Measurements from ENCODE around the gene C8G.

Gene C8G

GRCh38 chr9:136955202-136955942, 10.3 kb downstream of the C8G start:
- no peak for FAIRE-seq

DNA sequence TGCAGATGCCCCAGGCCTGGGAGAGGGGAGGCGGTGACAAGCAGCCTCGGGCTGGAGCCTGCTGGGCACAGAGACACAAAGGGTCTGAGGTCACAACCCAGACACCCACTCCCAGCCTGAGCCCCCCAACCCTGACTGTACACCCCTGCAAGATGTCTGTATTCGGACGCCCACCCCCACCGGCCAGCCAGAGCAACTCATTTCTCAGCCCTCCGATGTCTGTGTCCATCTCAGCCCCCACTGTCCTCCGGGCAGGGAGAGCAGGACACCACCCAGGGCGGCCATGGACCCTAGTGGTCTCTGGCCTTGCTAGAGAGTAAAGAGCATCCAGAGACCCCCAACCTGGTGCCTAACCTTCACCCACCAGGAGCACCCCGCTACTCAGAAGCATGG, 10.9 kb downstream of the C8G start:
- FAIRE-seq: no peak

DNA sequence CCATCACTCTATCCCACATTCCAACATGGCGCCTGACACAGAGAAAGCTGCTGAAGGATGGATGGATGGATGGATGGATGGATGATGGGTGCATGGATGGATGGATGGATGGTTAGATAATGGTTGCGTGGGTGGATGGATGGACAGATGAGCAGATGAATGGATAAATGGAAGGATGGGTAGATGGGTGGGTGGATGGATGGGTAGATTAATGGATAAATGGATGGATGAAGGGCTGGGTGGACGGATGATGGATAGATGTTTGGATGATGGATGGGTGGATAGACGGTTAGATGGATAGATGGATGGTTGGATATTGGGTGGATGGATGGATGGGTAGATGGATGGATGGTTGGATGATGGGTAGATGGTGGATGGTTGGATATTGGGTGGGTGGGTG, 11.6 kb downstream of the C8G start:
- FAIRE-seq: no peak

- FAIRE-seq: no peak
These were observed 12.4 kb downstream of the C8G start for GRCh38 chr9:136957461-136957860.

DNA sequence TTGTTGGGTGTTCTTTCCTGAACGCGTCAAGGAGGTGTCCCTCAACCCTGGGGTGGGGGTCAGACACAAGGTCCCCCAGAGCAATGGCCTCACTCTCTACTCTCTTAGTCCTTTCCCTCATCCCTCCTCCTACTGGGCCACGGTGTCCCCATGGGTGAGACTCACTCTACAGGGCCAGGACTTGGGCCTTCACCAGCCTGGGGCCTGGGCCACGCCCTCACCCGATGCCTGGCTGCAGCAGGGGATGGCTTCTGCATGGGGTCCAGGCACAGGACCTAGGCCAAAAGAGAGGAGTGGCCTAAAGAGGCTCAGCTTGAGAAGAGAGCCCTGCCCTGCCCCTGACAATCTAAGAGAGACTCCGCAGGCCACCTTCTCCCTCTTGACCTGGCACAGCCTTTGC, 12.9 kb downstream of the C8G start:
- no peak for FAIRE-seq

GRCh38 chr9:136958473-136958872, 13.4 kb downstream of the C8G start:
- FAIRE-seq: no peak

GRCh38 chr9:136958898-136959850, 14.1 kb downstream of the C8G start:
- no peak for FAIRE-seq

DNA sequence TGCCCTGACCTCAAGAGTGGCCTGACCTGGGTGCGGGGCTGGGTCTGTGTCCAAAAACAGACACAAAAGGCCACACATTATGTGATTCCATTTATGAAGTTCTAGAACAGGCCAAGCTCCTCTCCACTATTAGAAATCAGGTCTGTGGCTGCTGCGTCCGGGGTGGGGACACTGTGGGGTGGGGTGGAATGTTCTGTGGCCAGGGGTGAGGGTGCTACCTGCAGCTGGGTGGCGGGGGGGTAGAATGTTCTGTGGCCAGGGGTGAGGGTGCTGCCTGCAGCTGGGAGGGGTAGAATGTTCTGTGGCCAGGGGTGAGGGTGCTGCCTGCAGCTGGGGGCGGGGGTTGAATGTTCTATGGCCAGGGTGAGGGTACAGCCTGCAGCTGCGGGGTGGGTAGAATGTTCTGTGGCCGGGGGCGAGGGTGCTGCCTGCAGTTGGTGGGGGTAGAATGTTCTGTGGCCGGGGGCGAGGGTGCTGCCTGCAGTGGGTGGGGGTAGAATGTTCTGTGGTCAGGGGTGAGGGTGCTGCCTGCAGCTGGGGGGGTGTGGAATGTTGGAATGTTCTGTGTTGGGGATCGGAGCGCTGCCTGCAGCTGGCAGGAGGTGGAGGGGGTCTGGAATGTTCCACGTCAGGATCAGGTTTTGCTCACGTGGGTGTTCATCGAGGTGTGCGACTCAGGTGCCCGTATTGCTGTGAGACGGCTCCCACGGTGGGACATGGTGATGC, 15.3 kb downstream of the C8G start:
- no peak for FAIRE-seq

DNA sequence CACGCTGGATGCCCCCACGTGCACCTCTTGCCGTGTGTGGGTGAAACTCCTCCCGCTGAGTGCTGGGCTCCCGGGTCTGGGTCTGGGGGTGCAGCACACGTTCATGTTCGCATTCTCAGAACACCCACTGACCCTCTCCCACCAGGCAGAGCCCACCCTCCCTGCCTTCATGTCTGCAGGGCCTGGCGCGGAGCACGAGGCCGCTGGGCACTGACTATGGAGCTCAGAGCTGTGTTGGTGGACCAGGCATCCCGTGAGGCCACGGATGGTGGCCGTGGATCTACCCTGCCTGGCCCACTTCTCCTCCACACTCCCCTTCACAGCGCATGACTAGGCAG, 15.9 kb downstream of the C8G start:
- no peak for FAIRE-seq

DNA sequence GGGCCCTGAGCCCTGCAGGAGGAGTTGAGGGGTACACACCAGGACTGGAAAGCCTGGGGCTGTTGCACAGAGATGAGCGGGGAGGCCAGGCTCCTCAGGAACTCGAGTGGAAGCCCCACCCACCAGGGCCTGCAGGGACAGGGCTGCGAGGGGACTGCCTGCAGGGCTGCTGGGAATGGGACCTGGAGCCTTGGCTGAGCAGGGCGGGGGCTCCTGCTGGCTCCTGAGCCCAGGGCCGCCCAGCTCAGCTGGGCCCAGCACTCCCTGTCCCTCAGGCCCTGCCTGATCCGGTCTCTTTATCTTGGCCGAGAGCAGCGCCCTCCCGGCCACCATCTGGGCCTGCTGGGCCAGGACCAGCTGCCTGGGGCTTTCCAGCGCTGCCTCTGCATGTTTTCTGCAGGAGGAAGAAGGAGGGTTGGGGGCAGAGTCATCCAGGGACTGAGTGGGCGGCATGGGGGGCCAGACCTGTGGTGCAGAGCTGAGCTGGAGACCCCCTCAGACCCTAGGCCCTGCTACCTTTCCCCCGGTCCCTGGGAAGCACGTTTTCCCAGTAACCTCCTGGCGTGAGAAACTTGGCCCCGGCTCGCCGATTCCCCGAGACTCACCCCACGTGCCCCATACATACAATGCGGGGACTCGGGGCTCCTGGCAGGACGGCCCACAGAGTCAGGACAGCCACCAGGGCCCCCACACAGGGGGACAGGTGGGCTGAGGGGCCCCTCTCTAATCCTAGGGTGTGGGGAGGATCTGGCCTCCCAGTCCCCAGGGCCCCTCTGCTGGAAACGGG, 16.4 kb downstream of the C8G start:
- no peak for FAIRE-seq

DNA sequence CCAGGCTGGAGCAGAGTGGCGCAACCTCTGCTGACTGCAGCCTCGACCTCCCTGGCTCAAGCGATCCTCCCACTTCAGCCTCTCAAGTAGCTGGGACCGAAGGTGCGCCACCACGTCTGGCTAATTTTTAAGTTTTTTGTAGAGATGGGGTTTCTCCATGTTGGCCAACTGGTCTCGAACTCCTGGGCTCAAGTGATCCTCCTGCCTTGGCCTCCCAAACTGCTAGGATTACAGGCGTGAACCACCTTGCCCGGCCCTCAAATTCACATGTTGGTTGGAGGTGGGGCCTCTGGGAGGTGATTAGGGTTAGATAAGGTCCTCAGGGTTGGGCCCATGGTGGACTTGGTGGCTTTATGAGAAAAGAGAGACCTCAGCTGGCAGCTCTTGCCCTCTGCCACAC, 17.1 kb downstream of the C8G start:
- FAIRE-seq: no peak

GRCh38 chr9:136962701-136963248, 17.7 kb downstream of the C8G start:
- FAIRE-seq: no peak

GRCh38 chr9:136963341-136963740, 18.3 kb downstream of the C8G start:
- FAIRE-seq: no peak

- FAIRE-seq: no peak
These were observed 18.7 kb downstream of the C8G start for GRCh38 chr9:136963751-136964150.

- FAIRE-seq: no peak
These were observed 19.2 kb downstream of the C8G start for GRCh38 chr9:136964171-136964689.

GRCh38 chr9:136964833-136965422, 19.9 kb downstream of the C8G start:
- FAIRE-seq: no peak

- FAIRE-seq: no peak
These were observed 20.9 kb downstream of the C8G start for GRCh38 chr9:136965771-136966484.

DNA sequence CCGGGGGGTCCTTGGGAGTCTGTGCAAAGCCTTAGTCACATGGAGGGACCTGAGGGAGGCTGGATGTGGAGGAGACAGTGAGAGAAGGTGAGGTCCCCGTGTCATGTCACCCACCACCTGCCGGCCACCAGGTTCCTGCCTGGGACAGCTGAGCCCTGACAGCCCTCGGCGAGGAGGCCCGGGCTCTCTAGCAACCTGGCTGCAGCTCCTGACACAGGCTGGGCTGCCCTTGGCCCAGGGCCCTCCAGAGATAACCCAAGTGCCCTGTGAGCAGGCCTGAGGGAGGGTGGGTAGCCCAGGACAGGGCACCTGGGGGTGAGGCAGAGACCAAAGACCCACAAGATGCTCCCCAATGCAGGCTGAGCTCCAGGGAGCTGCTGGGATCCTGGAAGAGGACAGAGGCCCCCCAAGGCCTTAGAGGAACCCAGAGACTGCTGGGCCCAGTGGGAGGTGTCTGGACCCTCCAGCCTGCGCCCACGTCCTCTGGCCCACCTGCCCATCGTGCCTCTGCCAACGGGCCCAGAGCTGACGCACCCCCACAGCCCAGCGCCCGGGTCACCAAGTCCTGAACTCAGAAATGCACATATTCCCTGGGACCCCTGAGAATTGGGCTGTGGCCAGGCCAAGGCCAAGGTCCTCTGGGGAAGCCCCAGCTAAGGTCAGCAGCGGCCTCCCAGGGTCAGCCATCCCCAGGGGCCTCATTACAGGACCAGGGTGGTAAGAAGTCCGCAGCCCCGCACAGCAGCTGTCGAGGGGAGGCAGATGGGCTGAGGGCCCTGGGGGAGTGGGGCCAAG, 23.5 kb downstream of the C8G start:
- no peak for FAIRE-seq

- no peak for FAIRE-seq
These were observed 24.1 kb downstream of the C8G start for GRCh38 chr9:136969150-136969549.

GRCh38 chr9:136969774-136970173, 24.7 kb downstream of the C8G start:
- no peak for FAIRE-seq
